Effector CD8-positive, alpha-beta T cell (primary cell): ENCODE results near the gene AGTRAP.

Experiments used
- DNase-seq: peaks from one replicate; lab custom pipeline; 2025; lab: John Stamatoyannopoulos, UW

AGTRAP gene

GRCh38 chr1:11800391-11800755 is 64.4 kb downstream of the AGTRAP start:
- no peak for DNase-seq
